CD4-positive, CD25-positive, alpha-beta regulatory T cell (primary cell): ENCODE results near the gene CCDC146. TPM values are rescaled to one million over a fixed set of nuclear protein-coding genes. Genes with fewer than 3 reads are reported as not detected.
A peak's percentile ranks its signal among the peaks of the same experiment; 100 is the strongest.
"Not testable (repeated sequence)": the region's sequence is repeated elsewhere in the genome, so short reads cannot be mapped to it uniquely, and the experiment has no call there.

ENCODE experiments used
- ATAC-seq, 2 donors: fragments of 150-1000 bp; cut with Tn5 transposase; one replicate each; pipeline ENCODE4 v1.10.0; 2021; ENCODE audit warnings: low read depth in 2 of 2, moderate number of reproducible peaks in 2 of 2, moderate library complexity in 1 of 2
- DNase-seq, 3 donors: peaks; one replicate each; pipeline versions ENCODE4 v3.0.0 to v3.0.0-alpha.2; 2012 to 2022; ENCODE audit warnings: mixed read lengths in 1 of 3
- H3K27ac ChIP-seq: one replicate; pipeline ENCODE4 v1.7.0; 2013; ENCODE audit warnings: mild to moderate bottlenecking, low read length; ENCODE audit not compliant: insufficient read depth, poor library complexity, severe bottlenecking
- H3K27me3 ChIP-seq: one replicate; pipeline ENCODE4 v1.7.0; 2013; ENCODE audit warnings: low read length; ENCODE audit not compliant: control insufficient read depth, insufficient read depth
- H3K36me3 ChIP-seq: one replicate; pipeline ENCODE4 v1.7.0; 2013; ENCODE audit warnings: mild to moderate bottlenecking, low read length, moderate library complexity; ENCODE audit not compliant: control insufficient read depth, insufficient read depth
- H3K4me1 ChIP-seq: 2 replicates; pipeline ENCODE4 v1.7.0; 2013; ENCODE audit warnings: mild to moderate bottlenecking, low read length; ENCODE audit not compliant: insufficient read depth, control insufficient read depth, poor library complexity, severe bottlenecking
- H3K4me3 ChIP-seq: one replicate; pipeline ENCODE4 v1.7.0; 2013; ENCODE audit warnings: low read depth, mild to moderate bottlenecking, low read length, moderate library complexity
- H3K9me3 ChIP-seq, 2 experiments: 1 replicate in 1 of 2; 2 replicates in 1 of 2; pipeline ENCODE4 v1.7.0; 2013; ENCODE audit warnings: low read length in 2 of 2, mild to moderate bottlenecking in 1 of 2, moderate library complexity in 1 of 2; ENCODE audit not compliant: control insufficient read depth in 2 of 2
- H3K27ac Mint-ChIP-seq, 3 donors: one replicate each; pipeline ENCODE4 v1.8.0; 2020 to 2022; ENCODE audit warnings: mild to moderate bottlenecking in 3 of 3, mixed read lengths in 3 of 3, moderate library complexity in 2 of 3
- H3K27me3 Mint-ChIP-seq: one replicate; pipeline ENCODE4 v1.8.0; 2022; ENCODE audit warnings: mild to moderate bottlenecking, mixed read lengths
- H3K36me3 Mint-ChIP-seq: one replicate; pipeline ENCODE4 v1.8.0; 2020; ENCODE audit warnings: mixed read lengths
- H3K4me1 Mint-ChIP-seq, 4 donors: one replicate each; pipeline ENCODE4 v1.8.0; 2020 to 2022; ENCODE audit warnings: mixed read lengths in 4 of 4, mild to moderate bottlenecking in 1 of 4
- H3K4me3 Mint-ChIP-seq, 4 donors: one replicate each; pipeline ENCODE4 v1.8.0; 2020 to 2022; ENCODE audit warnings: mild to moderate bottlenecking in 4 of 4, mixed read lengths in 4 of 4, moderate library complexity in 3 of 4
- H3K9me3 Mint-ChIP-seq, 7 donors: one replicate each; pipeline ENCODE4 v1.8.0; 2020 to 2022; ENCODE audit warnings: mixed read lengths in 7 of 7, mild to moderate bottlenecking in 3 of 7, moderate library complexity in 2 of 7
- polyA plus RNA-seq, 4 donors: library from polyadenylated mRNA; unstranded; fragments of 300-500 nt; fragmentation: Illumina TruSeq; gene quantifications; one replicate each; pipeline ENCODE4 v1.2.3, GENCODE V29; 2021
- total RNA-seq: library from RNA; stranded (reverse); gene quantifications from one replicate; pipeline ENCODE4 v1.2.3, GENCODE V29; 2022

CCDC146 gene
- total and polyA plus RNA-seq, 5 donors from 2014 or later, result 1.4 to 20.1 (median 2.9) TPM

DNA sequence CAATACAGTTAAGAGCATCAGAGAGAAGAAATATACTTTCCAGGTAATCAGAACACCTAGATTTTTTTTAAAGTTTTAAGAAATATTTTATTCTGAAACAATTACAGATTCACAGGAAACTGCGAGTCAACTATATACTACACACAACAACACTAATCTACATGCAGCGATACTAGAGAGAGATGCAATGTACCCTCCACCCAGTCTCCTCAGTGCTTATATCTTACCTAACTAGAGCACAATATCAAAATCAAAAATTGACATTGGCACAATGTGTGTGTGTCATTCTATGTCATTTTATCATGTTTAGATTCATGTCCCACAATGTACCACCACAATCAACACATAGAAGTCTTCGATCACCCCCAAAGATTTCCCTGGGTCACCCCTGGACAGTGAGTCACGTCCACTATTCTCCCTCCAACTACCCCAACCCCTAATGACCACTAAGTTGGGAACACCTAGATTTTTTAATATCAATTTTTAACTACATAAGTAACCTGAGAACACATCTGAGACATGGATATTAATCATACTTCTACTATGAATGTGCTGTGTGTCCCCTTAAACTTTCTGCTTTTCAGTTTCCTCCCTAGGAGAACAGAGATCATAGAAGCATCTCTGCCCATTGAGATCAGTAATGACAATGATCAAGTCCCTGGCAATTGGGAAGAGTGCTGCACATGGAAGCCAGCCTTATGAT, 207.2 kb downstream of the CCDC146 start:
- Histone ChIP-seq H3K9me3 (no peaks in the 10 kb centered on the region), H3K4me1 (peaks cover 15% of the 10 kb centered on the region), H3K27me3 (no peaks in the 10 kb centered on the region), H3K4me3 (no peak overlapping the region), H3K27ac (no peak overlapping the region), H3K36me3 (no peaks in the 10 kb centered on the region)
- Mint-ChIP-seq H3K27ac (peak overlapping the region in 1 of 3 donors; percentile 27), H3K27me3 (no peaks in the 10 kb centered on the region), H3K4me3 (peak overlapping the region in 1 of 4 donors; percentile 16), H3K9me3 (peaks cover 0 to 1% (median 0%) of the 10 kb centered on the region in 7 donors), H3K36me3 (peaks cover 7% of the 10 kb centered on the region), H3K4me1 (peaks cover 16 to 42% (median 28%) of the 10 kb centered on the region in 4 donors)
- ATAC-seq (no peak), DNase-seq (no peak)

DNA sequence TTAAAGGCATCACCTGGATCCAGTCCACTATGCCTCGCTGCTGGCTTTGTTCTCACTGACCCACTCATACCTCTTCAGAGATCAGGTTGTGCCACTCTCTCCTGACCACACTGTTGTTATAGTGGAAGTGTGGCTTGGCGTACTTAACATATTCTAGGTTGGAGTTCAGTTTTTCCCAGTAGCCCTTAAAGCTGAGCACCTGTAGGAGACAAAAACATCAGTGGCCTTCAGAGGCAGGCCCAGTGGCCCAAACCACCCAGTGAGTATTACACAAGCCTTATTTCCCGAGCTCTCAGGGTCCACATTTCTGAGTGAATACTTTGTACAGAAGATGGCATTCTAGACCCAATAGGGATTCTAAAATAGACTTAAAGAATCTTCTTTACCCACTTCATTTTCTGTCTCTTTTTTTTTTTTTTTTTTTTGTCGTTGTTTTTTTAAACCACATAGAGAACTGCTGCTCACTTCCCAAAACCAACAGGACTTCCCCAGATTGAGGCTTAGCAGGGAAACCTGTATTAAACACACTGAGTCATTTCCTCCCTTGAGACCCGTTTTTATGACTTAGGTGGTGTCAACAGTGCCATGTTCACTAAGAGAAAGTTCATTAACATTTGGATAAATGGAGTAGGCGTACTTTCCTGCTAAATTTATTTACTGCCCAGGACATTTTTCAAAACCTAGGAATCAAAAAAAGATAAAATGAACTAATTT, 207.9 kb downstream of the CCDC146 start:
- peak overlapping the region in 2 of 3 donors; percentile 27 to 76 for H3K27ac Mint-ChIP-seq
- no peaks in the 10 kb centered on the region for H3K27me3 ChIP-seq
- peaks cover 15% of the 10 kb centered on the region for H3K4me1 ChIP-seq
- no peak overlapping the region for H3K4me3 ChIP-seq
- H3K27ac ChIP-seq, result no peak overlapping the region
- H3K27me3 Mint-ChIP-seq, result no peaks in the 10 kb centered on the region
- H3K36me3 ChIP-seq, result no peaks in the 10 kb centered on the region
- peak in 1 of 2 donors; percentile 50 for ATAC-seq
- DNase-seq, result no peak
- H3K4me1 Mint-ChIP-seq, result peaks cover 16 to 42% (median 28%) of the 10 kb centered on the region in 4 donors
- H3K9me3 ChIP-seq, result no peaks in the 10 kb centered on the region
- peaks cover 7% of the 10 kb centered on the region for H3K36me3 Mint-ChIP-seq
- peaks cover 0 to 1% (median 0%) of the 10 kb centered on the region in 7 donors for H3K9me3 Mint-ChIP-seq
- H3K4me3 Mint-ChIP-seq, result no peak overlapping the region

DNA sequence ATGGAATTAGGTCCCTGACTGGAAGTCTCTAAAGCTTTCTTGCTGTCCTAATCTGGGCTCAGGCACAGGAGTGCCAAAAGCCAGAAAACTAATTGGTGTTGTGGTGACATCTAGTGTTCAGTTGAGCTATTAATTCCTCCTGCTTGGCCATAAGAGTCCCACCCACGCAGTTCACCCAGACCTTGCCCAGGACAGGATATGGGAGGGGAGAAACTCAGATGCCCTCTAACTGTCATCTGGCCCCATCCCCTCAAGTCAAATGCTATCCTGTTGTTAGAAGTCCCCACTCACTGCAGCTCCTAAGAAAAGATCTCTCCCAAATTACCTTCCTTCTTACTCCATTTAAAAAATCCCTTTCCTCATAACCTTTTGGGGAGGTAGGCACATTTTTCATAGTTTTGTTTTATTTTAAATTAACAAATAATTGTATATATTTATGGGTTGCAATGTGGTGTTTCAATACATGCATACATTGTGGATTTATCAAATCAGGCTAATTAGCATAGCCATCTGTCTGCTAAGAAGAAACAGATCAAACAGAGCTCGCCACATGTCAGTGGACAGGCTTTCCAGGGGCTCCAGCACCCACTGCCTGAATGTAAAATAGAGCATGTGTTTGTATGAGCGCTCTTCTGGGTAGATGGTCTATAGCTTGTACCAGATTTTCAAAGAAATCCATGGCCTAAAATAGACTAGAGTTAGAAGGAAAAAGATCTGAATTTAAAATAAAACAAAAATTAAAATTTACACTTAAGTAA, 209.7 kb downstream of the CCDC146 start:
- Mint-ChIP-seq H3K4me3 (no peak overlapping the region), H3K36me3 (peaks cover 7% of the 10 kb centered on the region), H3K27me3 (no peaks in the 10 kb centered on the region), H3K4me1 (peaks cover 16 to 47% (median 28%) of the 10 kb centered on the region in 4 donors), H3K27ac (peak overlapping the region in 1 of 3 donors; percentile 34), H3K9me3 (peaks cover 0 to 1% (median 0%) of the 10 kb centered on the region in 7 donors)
- no peak overlapping the region for H3K4me3 ChIP-seq
- no peak overlapping the region for H3K27ac ChIP-seq
- DNase-seq, result peak; percentile 14 to 80 (median 48)
- no peaks in the 10 kb centered on the region for H3K36me3 ChIP-seq
- peak; percentile 59 to 76 for ATAC-seq
- peaks cover 15% of the 10 kb centered on the region for H3K4me1 ChIP-seq
- H3K27me3 ChIP-seq, result no peaks in the 10 kb centered on the region
- no peaks in the 10 kb centered on the region for H3K9me3 ChIP-seq

DNA sequence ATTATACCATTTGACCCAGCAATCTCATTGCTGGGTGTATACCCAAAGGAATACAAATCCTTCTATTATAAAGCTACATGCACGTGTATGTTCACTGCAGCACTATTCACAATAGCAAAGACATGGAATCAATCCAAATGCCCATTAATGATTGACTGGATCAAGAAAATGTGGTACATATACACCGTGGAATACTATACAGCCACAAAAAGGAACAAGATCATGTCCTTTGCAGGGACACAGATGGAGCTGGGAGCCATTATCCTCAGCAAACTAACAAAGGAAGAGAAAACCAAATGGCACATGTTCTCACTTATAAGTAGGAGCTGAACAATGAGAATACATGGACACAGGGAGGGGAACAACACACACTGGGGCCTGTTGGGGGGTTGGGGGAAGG, 211.6 kb downstream of the CCDC146 start:
- H3K9me3 Mint-ChIP-seq, H3K4me3 Mint-ChIP-seq, DNase-seq, H3K27ac ChIP-seq, H3K9me3 ChIP-seq, H3K4me3 ChIP-seq, H3K27me3 ChIP-seq, H3K4me1 ChIP-seq, H3K36me3 ChIP-seq, H3K36me3 Mint-ChIP-seq, H3K27ac Mint-ChIP-seq, ATAC-seq, H3K27me3 Mint-ChIP-seq: not testable (repeated sequence)
- peaks cover 12 to 36% (median 23%) of the 10 kb centered on the region in 4 donors for H3K4me1 Mint-ChIP-seq

DNA sequence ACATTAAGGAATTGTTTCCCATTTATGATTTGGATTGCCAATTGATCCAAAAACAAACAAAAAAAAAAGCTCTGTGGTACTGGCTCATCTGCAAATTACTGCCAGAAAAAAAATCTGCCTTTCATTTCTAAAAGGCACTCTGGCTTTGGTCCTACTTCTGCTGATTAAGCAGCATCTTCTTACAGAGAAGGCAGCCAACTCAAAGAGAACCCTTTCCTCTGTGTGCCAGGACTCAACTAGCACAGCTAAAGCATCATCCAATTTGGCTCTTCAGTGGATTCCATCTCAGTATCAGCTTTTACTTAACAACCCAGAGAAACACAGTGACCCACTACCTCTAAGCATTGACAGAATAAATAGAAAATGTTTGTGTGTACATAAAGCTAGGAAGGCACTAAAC, 213.2 kb downstream of the CCDC146 start:
- H3K9me3 Mint-ChIP-seq, result peaks cover 0 to 1% (median 0%) of the 10 kb centered on the region in 7 donors
- H3K36me3 ChIP-seq, result no peaks in the 10 kb centered on the region
- ATAC-seq (no peak), DNase-seq (no peak)
- no peak overlapping the region for H3K4me3 ChIP-seq
- H3K9me3 ChIP-seq, result no peaks in the 10 kb centered on the region
- no peaks in the 10 kb centered on the region for H3K4me1 ChIP-seq
- H3K36me3 Mint-ChIP-seq, result peaks cover 11% of the 10 kb centered on the region
- peaks cover 6 to 28% (median 17%) of the 10 kb centered on the region in 4 donors for H3K4me1 Mint-ChIP-seq
- H3K4me3 Mint-ChIP-seq, result no peak overlapping the region
- H3K27me3 Mint-ChIP-seq, result peaks cover 9% of the 10 kb centered on the region
- H3K27ac ChIP-seq, result no peak overlapping the region
- H3K27ac Mint-ChIP-seq, result no peak overlapping the region
- no peaks in the 10 kb centered on the region for H3K27me3 ChIP-seq

DNA sequence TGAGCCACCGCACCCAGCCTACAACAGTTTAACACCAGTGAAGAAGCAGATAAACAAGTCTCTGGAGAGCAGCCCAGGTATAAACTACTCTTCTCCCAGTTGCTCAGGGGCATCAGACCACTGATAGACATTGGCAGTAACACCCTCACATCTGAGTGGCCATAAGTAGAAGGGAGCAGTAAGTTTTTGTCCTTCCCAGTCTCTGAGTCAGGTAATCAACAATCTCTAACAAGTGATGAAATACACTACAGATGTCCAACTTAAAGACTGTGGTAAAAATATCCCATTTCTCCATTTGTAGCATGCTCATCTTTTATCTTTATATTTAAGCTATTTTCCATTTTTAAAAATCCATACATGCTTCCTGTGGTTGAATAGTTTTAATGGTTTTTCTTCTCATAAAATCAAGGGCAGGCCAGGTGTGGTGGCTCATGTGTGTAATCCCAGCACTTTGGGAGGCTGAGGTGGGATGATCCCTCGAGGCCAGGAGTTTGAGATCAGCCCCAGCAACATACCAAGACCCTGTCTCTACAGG, 215.1 kb downstream of the CCDC146 start:
- ATAC-seq (no peak), DNase-seq (no peak)
- peaks cover 9% of the 10 kb centered on the region for H3K27me3 Mint-ChIP-seq
- H3K9me3 Mint-ChIP-seq, result peaks cover 0 to 1% (median 0%) of the 10 kb centered on the region in 7 donors
- peak overlapping the region in 1 of 4 donors; percentile 8 for H3K4me3 Mint-ChIP-seq
- H3K4me1 Mint-ChIP-seq, result peaks cover 0 to 20% (median 13%) of the 10 kb centered on the region in 4 donors
- Histone ChIP-seq H3K27me3 (no peaks in the 10 kb centered on the region), H3K4me3 (no peak overlapping the region), H3K4me1 (no peaks in the 10 kb centered on the region), H3K36me3 (no peaks in the 10 kb centered on the region), H3K27ac (no peak overlapping the region), H3K9me3 (no peaks in the 10 kb centered on the region)
- H3K27ac Mint-ChIP-seq, result no peak overlapping the region
- H3K36me3 Mint-ChIP-seq, result peaks cover 11% of the 10 kb centered on the region

DNA sequence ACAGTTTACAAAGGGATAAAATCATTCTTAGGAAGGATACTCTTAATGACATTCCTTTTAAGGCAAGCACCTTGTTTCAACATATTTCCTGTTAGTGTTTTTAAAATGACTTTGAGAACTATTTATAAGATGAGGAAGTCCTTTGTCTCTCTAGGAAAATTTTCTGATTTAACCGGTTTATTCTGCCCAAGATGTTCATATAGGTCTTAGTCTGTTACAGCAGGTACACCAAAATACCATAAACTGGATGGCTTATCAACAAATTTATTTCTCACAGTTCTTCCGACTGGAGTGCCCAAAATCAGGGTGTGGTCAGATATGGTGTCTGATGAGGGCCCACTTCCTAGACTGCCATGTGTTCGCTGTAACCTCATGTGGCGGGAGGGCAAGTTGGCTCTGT, 215.8 kb downstream of the CCDC146 start:
- peaks cover 0 to 1% (median 0%) of the 10 kb centered on the region in 7 donors for H3K9me3 Mint-ChIP-seq
- H3K4me3 Mint-ChIP-seq, result no peak overlapping the region
- Histone ChIP-seq H3K27me3 (no peaks in the 10 kb centered on the region), H3K36me3 (no peaks in the 10 kb centered on the region), H3K9me3 (no peaks in the 10 kb centered on the region), H3K4me1 (no peaks in the 10 kb centered on the region), H3K4me3 (no peak overlapping the region), H3K27ac (no peak overlapping the region)
- ATAC-seq, result no peak
- H3K27me3 Mint-ChIP-seq, result peaks cover 9% of the 10 kb centered on the region
- peaks cover 0 to 20% (median 13%) of the 10 kb centered on the region in 4 donors for H3K4me1 Mint-ChIP-seq
- peaks cover 11% of the 10 kb centered on the region for H3K36me3 Mint-ChIP-seq
- no peak for DNase-seq
- H3K27ac Mint-ChIP-seq, result peak overlapping the region in 2 of 3 donors; percentile 26 to 49
